T-cell (primary cell): ENCODE measurements around the gene GOLGA2. TPM values are rescaled to one million over a fixed set of nuclear protein-coding genes. Genes with fewer than 3 reads are reported as not detected.

Experiments used
- ATAC-seq, 4 experiments: fragments of 200-7000 bp in 3 of 4; fragments of 150-1000 bp in 1 of 4; cut with Tn5 transposase; replicated peaks in 1 of 4; 1 replicate in 3 of 4; 2 replicates in 1 of 4; pipeline ENCODE4 v1.10.0; 2021; ENCODE audit warnings: moderate library complexity in 3 of 4, mild to moderate bottlenecking in 2 of 4, moderate number of reproducible peaks in 1 of 4
- CTCF ChIA-PET, 2 donors: fragments of 300-600 bp; sonication (Branson Sonifier 250); formaldehyde crosslinking; loops; one replicate each; lab custom pipeline; 2022; ENCODE audit warnings: antibody characterized with exemption in 2 of 2; lab: Charles Lee
- POLR2A ChIA-PET, 2 donors: fragments of 300-600 bp; sonication (Branson Sonifier 250); formaldehyde crosslinking; loops; one replicate each; lab custom pipeline; 2022; ENCODE audit warnings: antibody characterized with exemption in 2 of 2; lab: Charles Lee
- DNase-seq, 35 experiments: peaks; one replicate each; pipeline versions ENCODE4 v3.0.0 to v3.0.0-alpha.2; 2013 to 2023
- H3K27ac ChIP-seq: one replicate; pipeline ENCODE4 v1.5.1; 2013; ENCODE audit warnings: low read length
- H3K27me3 ChIP-seq, 2 experiments: replicated peaks in 1 of 2; 1 replicate in 1 of 2; 2 replicates in 1 of 2; pipeline versions ENCODE4 v1.6.1 to v1.7.0; 2013; ENCODE audit warnings: low read length in 1 of 2, mixed read lengths in 1 of 2; ENCODE audit not compliant: control insufficient read depth in 2 of 2, insufficient read depth in 2 of 2; ENCODE audit errors: extremely low read depth in 1 of 2
- H3K36me3 ChIP-seq, 2 donors: 1 replicate in 1 of 2; 2 replicates in 1 of 2; pipeline versions ENCODE4 v1.6.1 to v1.7.0; 2013; ENCODE audit warnings: low read length in 1 of 2; ENCODE audit not compliant: control insufficient read depth in 2 of 2, insufficient read depth in 1 of 2; ENCODE audit errors: extremely low read depth in 1 of 2
- H3K4me1 ChIP-seq, 2 experiments: 1 replicate in 1 of 2; 2 replicates in 1 of 2; pipeline versions ENCODE4 v1.6.1 to v1.7.0; 2013; ENCODE audit warnings: low read length in 2 of 2, mixed read lengths in 1 of 2; ENCODE audit not compliant: insufficient read depth in 2 of 2, control insufficient read depth in 1 of 2; ENCODE audit errors: extremely low read depth in 1 of 2
- H3K4me3 ChIP-seq, 2 donors: 1 replicate in 1 of 2; 2 replicates in 1 of 2; pipeline versions ENCODE4 v1.5.1 to v1.7.0; 2013; ENCODE audit warnings: mild to moderate bottlenecking in 2 of 2, low read length in 1 of 2, moderate library complexity in 1 of 2; ENCODE audit not compliant: control insufficient read depth in 1 of 2; ENCODE audit errors: extremely low read depth in 1 of 2
- H3K9me3 ChIP-seq: 2 replicates; pipeline ENCODE4 v1.7.0; 2013
- H3K27ac Mint-ChIP-seq, 2 donors: one replicate each; pipeline ENCODE4 v1.8.0; 2020 to 2021; ENCODE audit warnings: mild to moderate bottlenecking in 2 of 2, mixed read lengths in 2 of 2
- H3K27me3 Mint-ChIP-seq, 2 donors: one replicate each; pipeline ENCODE4 v1.8.0; 2021 to 2022; ENCODE audit warnings: mixed read lengths in 2 of 2
- H3K36me3 Mint-ChIP-seq: one replicate; pipeline ENCODE4 v1.8.0; 2021; ENCODE audit warnings: mixed read lengths
- H3K4me1 Mint-ChIP-seq, 3 donors: one replicate each; pipeline ENCODE4 v1.8.0; 2020 to 2022; ENCODE audit warnings: mixed read lengths in 3 of 3, mild to moderate bottlenecking in 1 of 3
- H3K4me3 Mint-ChIP-seq, 3 donors: one replicate each; pipeline ENCODE4 v1.8.0; 2020 to 2022; ENCODE audit warnings: mild to moderate bottlenecking in 3 of 3, mixed read lengths in 3 of 3, moderate library complexity in 3 of 3
- H3K9me3 Mint-ChIP-seq, 3 donors: one replicate each; pipeline ENCODE4 v1.8.0; 2020 to 2022; ENCODE audit warnings: mixed read lengths in 3 of 3
- WGBS: methylation state at CpG from one replicate; pipeline ENCODE4 v1.1.5; 2013; ENCODE audit warnings: missing lambda C conversion rate; ENCODE audit not compliant: insufficient coverage; 5-methylcytosine and 5-hydroxymethylcytosine counted together
- total RNA-seq, 35 experiments: library from RNA in 6 of 35; stranded (reverse) in 6 of 35; fragments of 120-200 nt in 1 of 35; gene quantifications; one replicate each; pipeline versions ENCODE4 v1.2.1 to v1.2.4 and lab custom pipeline; 2013 to 2026

Gene GOLGA2
- total RNA-seq, 5 donors from 2014 or later (not counting 1 experiment from before 2014, with no cell fraction given), result 49.6 to 71.3 (median 60.5) TPM

DNA sequence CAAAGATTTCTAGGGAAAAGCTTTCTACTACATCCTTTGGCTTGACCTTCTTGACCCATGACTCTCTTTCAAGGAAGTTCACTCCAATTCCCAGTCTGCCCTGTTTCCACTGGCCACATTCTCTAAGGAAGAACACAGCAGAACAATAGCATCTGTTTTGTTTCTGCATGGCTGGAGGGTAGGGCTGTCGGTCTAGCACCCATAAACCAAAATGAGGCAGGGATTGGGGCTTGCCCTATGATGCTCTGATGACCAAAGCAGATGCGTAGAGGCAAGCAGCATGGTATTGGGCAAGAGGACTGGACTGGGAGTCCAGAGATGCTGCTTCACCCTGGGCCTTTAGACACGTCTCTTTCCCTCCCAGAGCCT is 24.1 kb downstream of the GOLGA2 start:
- peaks cover 5 to 20% of the 10 kb centered on the region in 2 experiments for H3K4me1 ChIP-seq
- no peak for ATAC-seq
- H3K9me3 ChIP-seq, result no peaks in the 10 kb centered on the region
- no peak overlapping the region for H3K27ac Mint-ChIP-seq
- DNase-seq, result no peak
- WGBS, result 94% methylated on average over 2 of the region's 3 CpGs
- H3K27ac ChIP-seq, result no peak overlapping the region
- no peak overlapping the region for H3K4me3 ChIP-seq
- H3K4me1 Mint-ChIP-seq, result peaks cover 17 to 21% (median 18%) of the 10 kb centered on the region in 3 donors
- ChIA-PET CTCF (interaction anchor here in 1 of 2 donors (0.7 kb wide), 1 partner anchor 624 kb away, joined by 3 read pairs; no protein-coding TSS in a partner anchor), POLR2A (no interaction called here)
- no peaks in the 10 kb centered on the region for H3K36me3 Mint-ChIP-seq
- H3K4me3 Mint-ChIP-seq, result peak overlapping the region; percentile 46 to 83 (median 74)
- H3K9me3 Mint-ChIP-seq, result no peaks in the 10 kb centered on the region
- H3K27me3 ChIP-seq, result peaks cover 0 to 26% of the 10 kb centered on the region in 2 experiments
- H3K36me3 ChIP-seq, result peaks cover 0 to under 1% of the 10 kb centered on the region in 2 donors
- H3K27me3 Mint-ChIP-seq, result peaks cover 0 to 1% of the 10 kb centered on the region in 2 donors

DNA sequence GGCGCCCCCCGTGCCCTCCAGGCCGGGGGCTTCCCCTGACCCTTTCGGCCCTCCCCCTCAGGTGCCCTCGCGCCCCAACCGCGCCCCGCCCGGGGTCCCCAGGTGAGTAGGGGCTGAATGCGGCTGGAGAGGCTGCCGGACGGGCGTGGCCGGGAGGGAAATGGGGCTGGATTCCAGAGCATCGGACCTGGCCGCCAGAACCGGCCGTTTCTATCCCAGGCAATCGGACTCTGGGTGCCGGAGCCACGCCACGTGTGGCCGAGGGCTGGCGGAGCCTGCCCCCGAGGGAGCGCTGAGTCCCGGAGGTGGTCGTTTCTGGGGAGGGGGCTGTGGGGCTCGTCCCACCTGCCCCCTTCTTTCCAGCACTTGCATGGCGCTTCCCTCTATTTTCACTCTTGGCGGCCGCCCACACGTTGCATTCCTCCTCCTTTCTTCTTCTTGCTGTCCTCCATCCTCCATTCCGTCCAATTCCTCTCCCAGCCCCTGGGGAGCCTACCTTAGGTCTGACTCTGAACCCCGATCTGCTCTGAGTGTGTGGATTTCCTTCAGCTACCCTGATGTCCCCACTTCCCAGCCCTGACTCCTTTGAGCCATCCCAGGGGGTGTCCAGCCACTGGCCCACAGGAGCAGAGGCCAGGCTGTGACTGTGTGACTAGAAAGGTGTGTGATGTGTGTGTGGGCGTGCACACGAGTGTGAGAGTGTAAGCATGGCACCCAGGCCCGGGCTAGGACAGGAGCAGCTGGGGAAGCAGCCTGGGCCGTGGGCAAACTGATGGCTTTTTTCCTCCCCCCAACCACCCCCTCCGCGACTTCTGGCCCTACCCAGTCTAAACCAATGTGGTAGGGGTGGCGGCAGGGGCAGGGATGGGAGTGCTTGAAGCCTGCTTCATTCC is 24.7 kb downstream of the GOLGA2 start:
- CTCF ChIA-PET, result interaction anchor here in 1 of 2 donors (0.6 to 1.4 kb wide), 7 partner anchors 25 to 334 kb away, joined by 3 to 8 read pairs (median 4); partner anchors contain the start of genes BBLN, GOLGA2, ST6GALNAC4 and SWI5

GRCh38 chr9:128249908-128250838 is 25.6 kb downstream of the GOLGA2 start:
- DNase-seq, result peak; percentile 86 to 99 (median 94)

More for the DNA sequence above, 24.7 kb downstream of the GOLGA2 start:
- peaks cover 17 to 21% (median 18%) of the 10 kb centered on the region in 3 donors for H3K4me1 Mint-ChIP-seq
- H3K36me3 ChIP-seq, result no peaks in the 10 kb centered on the region
- H3K4me3 Mint-ChIP-seq, result peak overlapping the region; percentile 72 to 83 (median 74)
- WGBS, result 26% methylated on average over 26 of the region's 43 CpGs
- H3K36me3 Mint-ChIP-seq, result no peaks in the 10 kb centered on the region
- peaks cover 0 to 26% of the 10 kb centered on the region in 2 experiments for H3K27me3 ChIP-seq
- H3K27ac ChIP-seq, result no peak overlapping the region
- H3K4me1 ChIP-seq, result peaks cover 5 to 20% of the 10 kb centered on the region in 2 experiments
- POLR2A ChIA-PET, result interaction anchor here in 1 of 2 donors (0.6 kb wide), 1 partner anchor 1027 kb away, joined by 3 read pairs; no protein-coding TSS in a partner anchor
- H3K27me3 Mint-ChIP-seq, result peaks cover 0 to 1% of the 10 kb centered on the region in 2 donors
- DNase-seq, result peak in 1 of 35 experiments; percentile 13
- H3K4me3 ChIP-seq, result peak overlapping the region; percentile 44 to 45
- H3K27ac Mint-ChIP-seq, result peak overlapping the region in 1 of 2 donors; percentile 39
- H3K9me3 Mint-ChIP-seq, result no peaks in the 10 kb centered on the region
- ATAC-seq, result no peak
- H3K9me3 ChIP-seq, result no peaks in the 10 kb centered on the region

DNA sequence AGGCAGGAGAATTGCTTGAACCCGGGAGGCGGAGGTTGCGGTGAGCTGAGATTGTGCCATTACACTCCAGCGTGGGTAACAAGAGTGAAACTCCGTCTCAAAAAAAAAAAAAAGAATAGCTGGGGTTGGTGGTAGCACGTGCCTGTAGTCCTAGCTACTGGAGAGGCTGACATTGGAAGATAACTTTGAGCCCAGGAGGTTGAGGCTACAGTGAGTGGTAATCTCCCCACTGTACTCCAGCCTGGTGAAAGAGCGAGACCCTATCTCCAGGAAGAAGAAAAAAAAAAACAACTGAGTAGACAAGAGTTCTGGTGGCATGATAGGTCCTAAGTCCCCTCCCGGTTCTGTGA is 26.3 kb downstream of the GOLGA2 start:
- peak overlapping the region; percentile 66 for H3K27ac ChIP-seq
- DNase-seq (no peak), ATAC-seq (no peak)
- peaks cover 5 to 26% of the 10 kb centered on the region in 2 experiments for H3K4me1 ChIP-seq
- H3K27me3 ChIP-seq, result peaks cover 0 to 34% of the 10 kb centered on the region in 2 experiments
- POLR2A ChIA-PET, result interaction anchor here (0.6 kb wide), 2 partner anchors 89 to 297 kb away, joined by 3 read pairs; no protein-coding TSS in a partner anchor
- 45% methylated on average over 2 of the region's 8 CpGs for WGBS
- Mint-ChIP-seq H3K27ac (peak overlapping the region; percentile 85 to 93), H3K4me1 (peaks cover 22 to 27% (median 22%) of the 10 kb centered on the region in 3 donors), H3K36me3 (no peaks in the 10 kb centered on the region), H3K9me3 (no peaks in the 10 kb centered on the region), H3K27me3 (peaks cover 5 to 8% of the 10 kb centered on the region in 2 donors), H3K4me3 (peak overlapping the region; percentile 83 to 87 (median 84))
- CTCF ChIA-PET, result interaction anchor here in 1 of 2 donors (0.7 kb wide), 1 partner anchor 92 kb away, joined by 3 read pairs; no protein-coding TSS in a partner anchor
- peak overlapping the region in 1 of 2 donors; percentile 36 for H3K4me3 ChIP-seq
- no peaks in the 10 kb centered on the region for H3K9me3 ChIP-seq
- H3K36me3 ChIP-seq, result no peaks in the 10 kb centered on the region

More at GRCh38 chr9:128249908-128250838, 25.6 kb downstream of the GOLGA2 start:
- Mint-ChIP-seq H3K36me3 (no peaks in the 10 kb centered on the region), H3K4me3 (peak overlapping the region; percentile 83 to 87 (median 84)), H3K9me3 (no peaks in the 10 kb centered on the region), H3K27ac (peak overlapping the region; percentile 85 to 93), H3K27me3 (peaks cover 5 to 7% of the 10 kb centered on the region in 2 donors), H3K4me1 (peaks cover 22 to 27% (median 22%) of the 10 kb centered on the region in 3 donors)
- Histone ChIP-seq H3K9me3 (no peaks in the 10 kb centered on the region), H3K27ac (peak overlapping the region; percentile 66), H3K36me3 (no peaks in the 10 kb centered on the region), H3K4me1 (peaks cover 5 to 26% of the 10 kb centered on the region in 2 experiments), H3K4me3 (peak overlapping the region; percentile 36 to 52), H3K27me3 (peaks cover 0 to 33% of the 10 kb centered on the region in 2 experiments)
- 5% methylated on average over 79 of the region's 81 CpGs for WGBS
- POLR2A ChIA-PET, result interaction anchor here (0.6 kb wide), 3 partner anchors 198 to 1026 kb away, joined by 3 read pairs; no protein-coding TSS in a partner anchor
- CTCF ChIA-PET, result interaction anchor here in 1 of 2 donors (0.6 to 1.4 kb wide), 8 partner anchors 26 to 333 kb away, joined by 3 to 8 read pairs (median 4); partner anchors contain the start of genes BBLN, GOLGA2, ST6GALNAC4 and SWI5
- ATAC-seq, result peak; percentile 89 to 98 (median 94)

- 71% methylated on average over 2 of the region's 5 CpGs for WGBS
- Histone ChIP-seq H3K27ac (no peak overlapping the region), H3K27me3 (peaks cover 0 to 40% of the 10 kb centered on the region in 2 experiments), H3K4me3 (no peak overlapping the region), H3K9me3 (no peaks in the 10 kb centered on the region), H3K36me3 (no peaks in the 10 kb centered on the region), H3K4me1 (peaks cover 5 to 26% of the 10 kb centered on the region in 2 experiments)
- ChIA-PET POLR2A (no interaction called here), CTCF (no interaction called here)
- Mint-ChIP-seq H3K36me3 (no peaks in the 10 kb centered on the region), H3K27me3 (peaks cover 15 to 16% of the 10 kb centered on the region in 2 donors), H3K4me1 (peaks cover 22 to 27% (median 27%) of the 10 kb centered on the region in 3 donors), H3K4me3 (no peak overlapping the region), H3K9me3 (no peaks in the 10 kb centered on the region), H3K27ac (no peak overlapping the region)
- DNase-seq, result no peak
- ATAC-seq, result no peak
These were observed 28.5 kb downstream of the GOLGA2 start for GRCh38 chr9:128247226-128247803.
